ENCODE data around the gene ERCC5.

ERCC5 gene

GRCh38 chr13:102812611-102813287 lies 33.1 kb upstream of the ERCC5 start:
- H3K4me3 ChIP-seq (replicated peaks; ENCODE audit: insufficient read depth, low read length), result no peak overlapping the region
- DNase-seq (ENCODE audit: low read depth in 1 of 2, low spot score in 1 of 2), result no peak
- H3K27ac ChIP-seq (replicated peaks), result no peak overlapping the region
- no peaks in the 10 kb centered on the region for H3K27me3 ChIP-seq (ENCODE audit: insufficient read depth, poor library complexity, severe bottlenecking)
- TF ChIP-seq POLR2AphosphoS5 (IDR thresholded peaks at IDR 0.05; ENCODE audit: low read depth), result no peak
- no peak for TF ChIP-seq CTCF (IDR thresholded peaks at IDR 0.05; ENCODE audit: insufficient read depth, low read length)
- no peak for TF ChIP-seq GABPA (IDR thresholded peaks at IDR 0.05; ENCODE audit: low read depth)
- no peak for TF ChIP-seq SPI1 (IDR thresholded peaks at IDR 0.05; ENCODE audit: borderline replicate concordance, low read depth)
- no peak for TF ChIP-seq REST (IDR thresholded peaks at IDR 0.05; ENCODE audit: insufficient replicate concordance, low read depth)

GRCh38 chr13:102814025-102814607 lies 31.7 kb upstream of the ERCC5 start:
- DNase-seq (ENCODE audit: low read depth in 1 of 2, low spot score in 1 of 2), result no peak
- Histone ChIP-seq H3K4me3 (replicated peaks; ENCODE audit: insufficient read depth, low read length) (no peak overlapping the region), H3K27ac (replicated peaks) (no peak overlapping the region), H3K27me3 (ENCODE audit: insufficient read depth, poor library complexity, severe bottlenecking) (no peaks in the 10 kb centered on the region)
- no peak for TF ChIP-seq CTCF (IDR thresholded peaks at IDR 0.05; ENCODE audit: insufficient read depth, low read length)
- no peak for TF ChIP-seq GABPA (IDR thresholded peaks at IDR 0.05; ENCODE audit: low read depth)
- TF ChIP-seq POLR2AphosphoS5 (IDR thresholded peaks at IDR 0.05; ENCODE audit: low read depth), result no peak
- no peak for TF ChIP-seq REST (IDR thresholded peaks at IDR 0.05; ENCODE audit: insufficient replicate concordance, low read depth)
- no peak for TF ChIP-seq SPI1 (IDR thresholded peaks at IDR 0.05; ENCODE audit: borderline replicate concordance, low read depth)

- Histone ChIP-seq H3K27ac (replicated peaks) (no peak overlapping the region), H3K4me3 (replicated peaks; ENCODE audit: insufficient read depth, low read length) (no peak overlapping the region), H3K27me3 (ENCODE audit: insufficient read depth, poor library complexity, severe bottlenecking) (no peaks in the 10 kb centered on the region)
- DNase-seq (ENCODE audit: low read depth in 1 of 2, low spot score in 1 of 2), result no peak
- no peak for TF ChIP-seq POLR2AphosphoS5 (IDR thresholded peaks at IDR 0.05; ENCODE audit: low read depth)
- TF ChIP-seq SPI1 (IDR thresholded peaks at IDR 0.05; ENCODE audit: borderline replicate concordance, low read depth), result no peak
- TF ChIP-seq CTCF (IDR thresholded peaks at IDR 0.05; ENCODE audit: insufficient read depth, low read length), result no peak
- no peak for TF ChIP-seq REST (IDR thresholded peaks at IDR 0.05; ENCODE audit: insufficient replicate concordance, low read depth)
- TF ChIP-seq GABPA (IDR thresholded peaks at IDR 0.05; ENCODE audit: low read depth), result no peak
These were observed 31.0 kb upstream of the ERCC5 start for GRCh38 chr13:102814793-102815192.
